ENCODE measurements around the gene PDE6C.

DNA sequence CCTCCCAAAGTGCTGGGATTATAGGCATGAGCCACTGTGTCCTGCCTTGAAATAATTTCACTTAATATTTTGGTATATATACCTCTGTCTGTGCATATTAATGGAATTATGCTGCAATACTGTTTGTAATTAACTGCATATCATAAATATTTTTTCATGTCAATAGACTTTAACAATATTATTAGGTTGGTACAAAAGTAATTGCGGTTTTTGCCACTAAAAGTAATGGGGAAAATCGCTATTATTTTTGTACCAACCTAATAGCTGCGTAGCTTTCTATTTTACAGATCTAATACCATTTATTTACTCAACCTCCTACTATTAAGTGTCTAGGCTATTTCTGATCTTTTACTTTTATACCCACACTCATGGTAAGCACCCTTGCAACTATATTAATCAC is 3.9 kb upstream of the PDE6C start:
- TF ChIP-seq CTCF (IDR thresholded peaks at IDR 0.05) (no peak), POLR2A (IDR thresholded peaks at IDR 0.05) (no peak)

Measured in body of pancreas (tissue), 4 donors.